AG10803 (cell line): Measurements from ENCODE around the gene CCDC85B.

Experiments used
- DNase-seq: peaks from one replicate; pipeline ENCODE4 v3.0.0; 2010; ENCODE audit warnings: low read depth
- H3K4me3 ChIP-seq: 2 replicates; pipeline ENCODE4 v1.5.1; 2011; ENCODE audit warnings: mild to moderate bottlenecking, low read length, control low read depth
- TF ChIP-seq, protein P1 (sequence below): conservative IDR thresholded peaks from 2 replicates; pipeline ENCODE4 v1.5.1; 2011; ENCODE audit warnings: mild to moderate bottlenecking, low read length, control low read depth, inconsistent platforms

Gene CCDC85B

DNA sequence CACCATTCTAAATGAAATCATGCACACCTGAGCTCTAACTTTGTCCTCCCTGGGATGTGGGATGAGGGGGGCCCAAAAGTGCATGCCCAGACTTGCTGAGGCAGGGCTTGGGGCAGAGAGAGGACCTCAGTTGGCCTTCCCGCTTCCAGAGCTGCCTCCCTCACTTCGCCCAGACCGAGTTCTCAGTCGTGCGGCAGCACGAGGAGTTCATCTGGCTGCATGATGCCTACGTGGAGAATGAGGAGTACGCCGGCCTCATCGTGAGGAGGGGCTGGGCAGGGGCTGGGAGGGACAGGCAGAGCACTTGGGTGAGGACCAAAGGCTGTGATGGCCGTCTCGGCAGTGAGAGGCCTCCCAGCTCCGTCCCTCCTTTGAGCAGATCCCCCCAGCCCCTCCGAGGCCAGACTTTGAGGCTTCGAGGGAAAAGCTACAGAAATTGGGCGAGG is 40.7 kb upstream of the CCDC85B start:
- TF ChIP-seq, protein P1, sequence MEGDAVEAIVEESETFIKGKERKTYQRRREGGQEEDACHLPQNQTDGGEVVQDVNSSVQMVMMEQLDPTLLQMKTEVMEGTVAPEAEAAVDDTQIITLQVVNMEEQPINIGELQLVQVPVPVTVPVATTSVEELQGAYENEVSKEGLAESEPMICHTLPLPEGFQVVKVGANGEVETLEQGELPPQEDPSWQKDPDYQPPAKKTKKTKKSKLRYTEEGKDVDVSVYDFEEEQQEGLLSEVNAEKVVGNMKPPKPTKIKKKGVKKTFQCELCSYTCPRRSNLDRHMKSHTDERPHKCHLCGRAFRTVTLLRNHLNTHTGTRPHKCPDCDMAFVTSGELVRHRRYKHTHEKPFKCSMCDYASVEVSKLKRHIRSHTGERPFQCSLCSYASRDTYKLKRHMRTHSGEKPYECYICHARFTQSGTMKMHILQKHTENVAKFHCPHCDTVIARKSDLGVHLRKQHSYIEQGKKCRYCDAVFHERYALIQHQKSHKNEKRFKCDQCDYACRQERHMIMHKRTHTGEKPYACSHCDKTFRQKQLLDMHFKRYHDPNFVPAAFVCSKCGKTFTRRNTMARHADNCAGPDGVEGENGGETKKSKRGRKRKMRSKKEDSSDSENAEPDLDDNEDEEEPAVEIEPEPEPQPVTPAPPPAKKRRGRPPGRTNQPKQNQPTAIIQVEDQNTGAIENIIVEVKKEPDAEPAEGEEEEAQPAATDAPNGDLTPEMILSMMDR = no peak
- no peak for DNase-seq
- H3K4me3 ChIP-seq = no peak overlapping the region

DNA sequence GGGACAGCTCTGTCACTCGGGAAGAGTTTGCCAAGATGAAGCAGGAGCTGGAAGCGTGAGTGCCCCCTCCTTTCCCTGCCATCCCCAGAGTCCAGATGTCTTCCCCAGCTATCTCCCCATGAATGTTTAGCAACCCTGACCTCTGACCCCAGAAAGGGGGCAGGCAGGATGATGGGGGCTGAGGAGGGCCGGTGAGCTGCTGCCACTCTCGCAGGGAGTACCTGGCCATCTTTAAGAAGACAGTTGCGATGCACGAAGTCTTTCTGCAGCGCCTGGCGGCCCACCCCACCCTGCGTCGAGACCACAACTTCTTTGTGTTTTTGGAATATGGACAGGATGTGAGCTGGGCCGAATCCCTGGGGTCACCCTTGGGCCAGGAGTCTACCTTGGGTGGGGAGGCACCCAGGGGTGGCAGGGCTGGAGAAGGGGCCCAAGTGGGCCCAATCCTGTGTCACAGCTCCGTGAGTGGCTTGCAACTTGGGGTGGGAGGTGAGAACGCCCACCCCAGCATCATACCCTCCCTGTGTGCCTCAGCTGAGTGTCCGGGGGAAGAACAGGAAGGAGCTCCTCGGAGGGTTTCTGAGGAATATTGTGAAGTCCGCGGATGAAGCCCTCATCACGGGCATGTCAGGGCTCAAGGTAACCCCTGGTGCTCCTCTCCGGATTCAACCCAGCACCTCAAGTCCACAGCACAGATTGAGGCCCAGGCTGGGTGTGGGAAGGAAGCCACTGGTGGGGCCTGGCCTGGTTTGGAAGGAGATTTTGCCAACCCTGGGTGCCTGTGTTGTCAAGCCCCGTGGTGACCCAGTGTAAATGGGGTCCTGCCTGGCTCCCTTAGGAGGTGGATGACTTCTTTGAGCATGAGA is 40.0 kb upstream of the CCDC85B start:
- H3K4me3 ChIP-seq = no peak overlapping the region
- DNase-seq = no peak
- TF ChIP-seq, protein P1 = no peak

DNA sequence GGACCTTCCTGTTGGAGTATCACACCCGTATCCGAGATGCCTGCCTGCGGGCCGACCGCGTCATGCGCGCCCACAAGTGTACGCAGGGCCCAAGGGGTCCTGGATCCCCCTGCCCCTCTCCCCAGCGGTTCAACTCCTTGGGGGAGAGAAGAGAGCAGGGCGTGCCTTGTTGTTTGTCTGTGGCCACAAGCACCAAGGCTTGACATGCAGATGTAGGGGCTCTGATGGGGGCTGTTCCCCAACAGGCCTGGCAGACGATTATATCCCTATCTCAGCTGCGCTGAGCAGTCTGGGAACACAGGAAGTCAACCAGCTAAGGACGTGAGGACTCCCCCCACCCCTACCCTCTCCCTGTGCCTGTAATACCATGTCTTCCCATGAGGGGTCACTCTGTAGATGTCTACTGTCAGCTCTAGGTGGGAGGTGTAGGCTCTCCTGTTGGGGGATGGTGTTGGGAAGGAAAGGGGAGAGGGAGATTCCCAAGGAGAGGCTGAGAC is 39.3 kb upstream of the CCDC85B start:
- no peak overlapping the region for H3K4me3 ChIP-seq
- DNase-seq = no peak
- TF ChIP-seq, protein P1 = peak; percentile 55

DNA sequence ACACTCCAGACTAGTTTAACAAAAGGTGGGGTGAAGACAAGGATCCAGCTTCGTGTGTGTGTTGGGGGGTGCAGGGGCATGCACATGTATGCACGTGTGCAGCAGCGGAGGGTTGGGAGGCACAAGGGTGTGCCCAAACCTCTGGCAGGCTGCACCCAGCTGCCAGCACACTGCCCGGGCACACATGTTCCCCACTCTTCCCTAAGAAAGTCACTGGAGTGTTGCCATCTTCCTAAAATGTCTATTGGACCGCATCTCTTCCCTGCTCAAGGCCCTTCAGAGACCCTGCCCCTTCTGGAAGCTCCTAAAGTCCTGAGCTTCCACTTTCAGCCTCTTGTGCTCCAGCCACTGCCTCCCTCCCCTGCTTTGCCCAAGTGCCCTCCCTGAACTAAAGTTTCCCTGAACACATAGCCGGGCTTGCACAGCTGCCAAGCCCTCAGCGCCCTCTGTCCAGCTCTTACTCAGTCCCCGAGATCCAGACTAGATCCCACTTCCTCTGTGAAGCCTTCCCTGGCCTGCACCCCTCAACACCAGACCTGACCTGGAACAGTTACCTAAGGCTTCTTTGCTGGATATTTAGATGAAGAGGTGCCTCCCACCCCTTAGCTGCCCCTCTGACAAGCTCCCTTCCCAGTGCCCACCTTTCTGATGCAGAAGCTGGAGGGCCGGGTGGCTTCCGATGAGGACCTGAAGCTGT is 38.5 kb upstream of the CCDC85B start:
- no peak for DNase-seq

DNA sequence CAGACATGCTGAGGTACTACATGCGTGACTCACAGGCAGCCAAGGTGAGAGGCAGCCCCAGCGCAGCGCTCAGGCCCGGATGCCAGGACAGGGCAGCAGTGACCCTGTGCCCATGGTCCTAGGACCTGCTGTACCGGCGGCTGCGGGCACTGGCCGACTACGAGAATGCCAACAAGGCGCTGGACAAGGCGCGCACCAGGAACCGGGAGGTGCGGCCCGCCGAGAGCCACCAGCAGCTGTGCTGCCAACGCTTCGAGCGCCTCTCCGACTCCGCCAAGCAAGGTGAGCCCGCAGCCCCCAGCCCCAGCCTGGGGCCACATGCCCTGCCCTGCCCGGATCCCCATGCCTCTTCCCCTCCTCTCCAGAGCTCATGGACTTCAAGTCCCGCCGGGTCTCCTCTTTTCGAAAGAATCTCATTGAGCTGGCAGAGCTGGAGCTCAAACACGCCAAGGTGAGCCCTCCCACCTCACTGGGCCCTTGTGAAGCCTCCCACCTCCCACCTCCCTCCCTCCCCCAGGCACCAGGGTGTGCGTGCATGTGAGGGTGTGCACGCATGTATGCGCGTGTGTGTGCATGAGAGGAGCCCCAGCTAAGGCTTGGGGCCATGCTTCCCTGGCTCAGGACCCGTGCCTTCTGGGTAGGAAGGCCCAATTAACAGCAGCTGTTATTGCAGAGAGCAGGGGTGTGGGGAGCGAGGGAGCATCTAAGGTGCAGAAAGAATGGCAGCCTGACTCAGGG is 37.8 kb upstream of the CCDC85B start:
- DNase-seq = no peak
- TF ChIP-seq, protein P1 = no peak
- H3K4me3 ChIP-seq = no peak overlapping the region

More for the DNA sequence above, 38.5 kb upstream of the CCDC85B start:
- H3K4me3 ChIP-seq = no peak overlapping the region
- TF ChIP-seq, protein P1 = no peak

DNA sequence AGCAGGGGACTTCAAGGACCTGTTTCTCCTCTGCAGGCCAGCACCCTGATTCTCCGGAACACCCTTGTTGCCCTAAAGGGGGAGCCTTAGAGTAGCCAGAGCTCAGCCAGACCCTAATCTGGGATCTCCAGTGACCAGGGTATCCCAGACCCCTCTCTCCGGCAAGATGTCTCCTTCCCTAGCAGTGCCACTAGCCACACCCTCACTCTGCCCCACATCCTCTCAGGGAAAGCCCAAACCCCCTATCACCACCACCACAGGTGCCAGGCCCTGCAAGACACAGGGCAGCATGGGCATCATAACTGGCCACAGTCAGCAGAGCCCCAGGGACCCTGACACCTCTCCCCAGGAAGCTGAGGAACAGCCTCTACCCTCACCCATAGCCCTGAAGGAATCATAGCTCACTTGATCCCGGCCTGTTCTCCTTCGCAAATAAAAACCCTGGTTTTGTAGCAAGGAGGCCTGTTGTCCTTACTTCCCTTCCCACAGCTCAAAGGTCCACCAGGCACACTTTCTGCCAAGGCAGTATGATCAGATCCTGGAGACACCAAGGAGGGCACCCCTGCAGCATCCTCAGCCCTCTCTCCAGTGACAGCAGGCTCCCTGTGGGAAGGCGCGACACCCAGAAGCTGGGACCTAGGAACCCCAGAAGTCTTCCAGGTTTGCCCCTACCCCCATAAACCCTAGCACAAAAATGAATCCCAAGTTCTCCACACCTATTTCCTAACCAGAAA is 37.1 kb upstream of the CCDC85B start:
- TF ChIP-seq, protein P1 = no peak
- no peak overlapping the region for H3K4me3 ChIP-seq
- no peak for DNase-seq
